ENCODE data around the gene CPSF6. TPM values are rescaled to one million over a fixed set of nuclear protein-coding genes. Genes with fewer than 3 reads are reported as not detected.
"Not testable (repeated sequence)": the region's sequence is repeated elsewhere in the genome, so short reads cannot be mapped to it uniquely, and the experiment has no call there.

Gene CPSF6
- total and polyA plus RNA-seq, 12 donors, result 13.2 to 52.0 (median 41.4) TPM

DNA sequence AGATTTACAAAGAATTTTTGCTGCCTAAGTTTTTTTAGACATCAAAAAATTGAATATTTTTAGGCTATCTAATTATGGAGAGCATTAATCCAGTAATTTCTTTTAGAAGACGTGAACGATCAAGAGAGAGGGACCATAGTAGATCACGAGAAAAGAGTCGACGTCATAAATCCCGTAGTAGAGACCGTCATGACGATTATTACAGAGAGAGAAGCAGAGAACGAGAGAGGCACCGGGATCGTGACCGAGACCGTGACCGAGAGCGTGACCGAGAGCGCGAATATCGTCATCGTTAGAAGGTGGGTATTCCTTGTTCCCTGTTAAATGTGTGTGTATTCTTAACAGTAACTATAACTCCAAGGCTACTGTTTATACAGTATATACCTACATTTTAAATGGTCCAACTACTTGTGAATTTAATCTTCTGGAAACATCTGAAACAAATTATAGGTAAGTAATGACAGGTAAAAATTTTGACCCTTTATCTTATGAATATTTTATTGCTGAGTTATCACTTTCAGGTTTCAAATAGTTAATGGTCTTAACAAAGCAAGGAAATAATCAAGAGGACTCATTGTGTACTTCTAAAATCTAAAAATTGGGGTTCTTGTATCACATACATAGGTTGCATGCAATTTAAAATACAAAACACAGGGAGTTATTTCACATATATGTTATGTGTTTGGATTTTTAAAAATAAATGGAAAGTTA is 23.1 kb downstream of the CPSF6 start:
- peaks cover 0 to 57% of the 10 kb centered on the region in 2 donors for H3K36me3 ChIP-seq (replicated peaks in 1 of 2)
- intact Hi-C loops (cut with DNase I), result no loop called here
- no peak for TF ChIP-seq POLR2A (IDR thresholded peaks at IDR 0.05)
- no peak for TF ChIP-seq CTCF (IDR thresholded peaks at IDR 0.05)
- WGBS, 4 donors, result 95 to 98% (median 97%) methylated on average over 20 of the region's 20 CpGs
- H3K4me1 ChIP-seq (replicated peaks in 1 of 2), result peaks cover 0 to 7% of the 10 kb centered on the region in 2 donors
- no peaks in the 10 kb centered on the region for H3K27me3 ChIP-seq
- H3K27ac ChIP-seq, result no peak overlapping the region
- no peak overlapping the region for H3K4me3 ChIP-seq
- DNase-seq, result no peak
- H3K9me3 ChIP-seq (replicated peaks in 1 of 3), result no peaks in the 10 kb centered on the region

DNA sequence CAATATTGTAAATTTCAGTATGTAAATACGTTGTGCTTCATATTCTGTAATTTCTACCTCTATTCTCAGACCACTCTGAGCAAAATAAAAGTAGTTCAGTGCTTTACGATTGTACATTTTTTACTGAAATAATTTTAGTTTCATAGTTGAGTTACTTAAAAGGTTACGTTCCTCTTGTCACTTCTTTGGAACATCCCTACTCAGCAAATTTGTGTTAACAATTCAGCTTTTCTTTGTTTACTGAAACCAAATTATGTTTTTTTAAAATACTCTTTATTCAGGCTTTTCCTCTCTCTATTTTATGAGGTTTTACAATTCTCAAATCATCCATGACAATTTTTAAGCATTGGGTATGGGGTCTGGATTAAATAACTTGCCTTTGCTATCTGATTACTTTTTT is 25.8 kb downstream of the CPSF6 start:
- intact Hi-C loops (cut with DNase I), result no loop called here
- Histone ChIP-seq H3K27ac (no peak overlapping the region), H3K4me1 (replicated peaks in 1 of 2) (peaks cover 0 to 7% of the 10 kb centered on the region in 2 donors), H3K4me3 (no peak overlapping the region), H3K9me3 (replicated peaks in 1 of 3) (no peaks in the 10 kb centered on the region), H3K27me3 (no peaks in the 10 kb centered on the region), H3K36me3 (replicated peaks in 1 of 2) (peaks cover 0 to 40% of the 10 kb centered on the region in 2 donors)
- 85 to 94% (median 90%) methylated on average over 3 of the region's 3 CpGs for WGBS, 4 donors
- no peak for DNase-seq
- TF ChIP-seq POLR2A (IDR thresholded peaks at IDR 0.05) (no peak), CTCF (IDR thresholded peaks at IDR 0.05) (no peak)

- intact Hi-C loops (cut with DNase I); H3K27ac ChIP-seq; DNase-seq; H3K4me1 ChIP-seq (replicated peaks in 1 of 2); H3K4me3 ChIP-seq; H3K27me3 ChIP-seq; H3K9me3 ChIP-seq (replicated peaks in 1 of 3): not testable (repeated sequence)
- 86 to 92% (median 89%) methylated on average over 6 to 8 of the region's 8 CpGs for WGBS, 4 donors
- H3K36me3 ChIP-seq (replicated peaks in 1 of 2), result peaks cover 0 to 36% of the 10 kb centered on the region in 2 donors
These were observed 26.3 kb downstream of the CPSF6 start for GRCh38 chr12:69265633-69266032.

- intact Hi-C loops (cut with DNase I), result no loop called here
- DNase-seq, result no peak
- Histone ChIP-seq H3K36me3 (replicated peaks in 1 of 2) (peaks cover 0 to 32% of the 10 kb centered on the region in 2 donors), H3K9me3 (replicated peaks in 1 of 3) (no peaks in the 10 kb centered on the region), H3K4me1 (replicated peaks in 1 of 2) (peaks cover 0 to 7% of the 10 kb centered on the region in 2 donors), H3K4me3 (no peak overlapping the region), H3K27me3 (no peaks in the 10 kb centered on the region), H3K27ac (peak overlapping the region in 1 of 5 donors; percentile 38)
- WGBS, 4 donors, result 34 to 43% (median 35%) methylated on average over 3 of the region's 3 CpGs
- TF ChIP-seq CTCF (IDR thresholded peaks at IDR 0.05) (no peak), POLR2A (IDR thresholded peaks at IDR 0.05) (no peak)
These were observed 26.8 kb downstream of the CPSF6 start for GRCh38 chr12:69266036-69266635.
